SU-DHL-6 (cell line): ENCODE measurements around the gene PTPRK.

Source experiments
- CTCF ChIP-seq: fragments of 200-600 bp; sonication (generic); IDR thresholded peaks from one replicate; pipeline ENCODE4 v1.5.1; 2017; ENCODE audit warnings: antibody characterized with exemption, mild to moderate bottlenecking, low read length, moderate library complexity; ENCODE audit not compliant: insufficient read depth, poor library complexity, severe bottlenecking
- EZH2phosphoT487 ChIP-seq: fragments of 200-600 bp; sonication (generic), shearing (Covaris generic); conservative IDR thresholded peaks from 2 replicates; pipeline ENCODE4 v1.6.1; 2018; ENCODE audit warnings: mild to moderate bottlenecking, antibody characterized with exemption, low read length, moderate library complexity, mixed read lengths

GRCh38 chr6:128265706-128266105 is 254.7 kb downstream of the PTPRK start:
- no peak for TF ChIP-seq CTCF
- no peak for TF ChIP-seq EZH2phosphoT487
